Mesenteric fat pad (tissue), 1 donor: ENCODE results near the gene ZNF878. TPM values are rescaled to one million over a fixed set of nuclear protein-coding genes. Genes with fewer than 3 reads are reported as not detected.

Experiments
- DNase-seq: peaks from one replicate; pipeline ENCODE4 v3.0.0-alpha.2; 2020; ENCODE audit warnings: low spot score
- total RNA-seq: library from RNA; stranded (reverse); fragmentation: NEBNext Ultra II Directional; extraction: Animal tissue kit (Norgen Biotek cat#: 25700); gene quantifications from one replicate; pipeline ENCODE4 v1.2.1, GENCODE V29; 2021
- donor health status: DM: yes; HTN: yes; CAD: no.

Gene ZNF878
- total RNA-seq, 1 donor from 2014 or later, result not detected

- peak; percentile 94 for DNase-seq
Measured at GRCh38 chr19:12035220-12036172, 17.3 kb downstream of the ZNF878 start, which contains the start of gene ZNF433. Gene ZNF433, minus strand, starts transcription at chr19:12035679. Its CDS starts 140 bp downstream, at chr19:12035539.

GRCh38 chr19:12034620-12035019, 18.1 kb downstream of the ZNF878 start:
- DNase-seq, result peak; percentile 26

GRCh38 chr19:12034198-12034597, 18.6 kb downstream of the ZNF878 start:
- no peak for DNase-seq

- no peak for DNase-seq
Measured at GRCh38 chr19:12015753-12016116, 37.0 kb downstream of the ZNF878 start.

- no peak for DNase-seq
Measured at GRCh38 chr19:12015015-12015752, 37.6 kb downstream of the ZNF878 start.

- no peak for DNase-seq
Measured at GRCh38 chr19:12000152-12000981, 52.4 kb downstream of the ZNF878 start.

- no peak for DNase-seq
Measured at GRCh38 chr19:11995174-11995573, 57.6 kb downstream of the ZNF878 start.

Other genes starting within 250 kb of the ZNF878 start
- 12.2 TPM for gene ZNF440, start 238.7 kb downstream of the ZNF878 start, total RNA-seq
- gene ZNF439, start 204.2 kb downstream of the ZNF878 start, total RNA-seq, result 2.3 TPM
- 6.4 TPM for gene ZNF69, start 165.2 kb downstream of the ZNF878 start, total RNA-seq
- gene ZNF700, start 127.9 kb downstream of the ZNF878 start, total RNA-seq, result 9.1 TPM
- 0.87 TPM for gene ZNF763, start 87.9 kb downstream of the ZNF878 start, total RNA-seq
- gene ZNF433, start 17.3 kb downstream of the ZNF878 start, total RNA-seq, result 3.5 TPM
- 3.0 TPM for gene ZNF844, start 11.8 kb upstream of the ZNF878 start, total RNA-seq
- 1.1 TPM for gene ZNF20, start 87.4 kb upstream of the ZNF878 start, total RNA-seq
- 3.4 TPM for gene ZNF625, start 103.8 kb upstream of the ZNF878 start, total RNA-seq
- 6.5 TPM for gene ZNF136, start 110.1 kb upstream of the ZNF878 start, total RNA-seq
- 10.5 TPM for gene ZNF44, start 241.9 kb upstream of the ZNF878 start, total RNA-seq